NCI-H187 treated with DMSO at 0.1 percent for 48 hours (cell line): Measurements from ENCODE around the gene FNDC1.

ENCODE experiments used
- DNase-seq: peaks from one replicate; lab custom pipeline; 2025; lab: John Stamatoyannopoulos, UW

FNDC1 gene

DNA sequence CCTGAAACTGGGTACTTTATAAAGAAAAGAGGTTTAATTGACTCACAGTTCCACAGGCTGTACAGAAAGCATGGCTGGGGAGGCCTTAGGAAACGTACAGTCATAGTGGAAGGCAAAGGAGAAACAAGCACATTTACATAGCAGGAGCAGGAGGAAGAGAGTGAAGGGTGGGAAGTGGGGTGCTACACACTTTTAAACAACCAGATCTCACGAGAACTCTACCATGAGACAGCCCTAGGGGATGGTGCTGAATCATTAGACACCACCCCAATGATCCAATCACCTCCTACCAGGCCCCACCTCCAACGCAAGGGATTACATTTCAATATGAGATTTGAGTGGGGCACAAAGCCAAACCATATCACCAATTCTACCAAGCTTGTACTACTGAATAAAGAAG is 7.4 kb upstream of the FNDC1 start:
- no peak for DNase-seq

DNA sequence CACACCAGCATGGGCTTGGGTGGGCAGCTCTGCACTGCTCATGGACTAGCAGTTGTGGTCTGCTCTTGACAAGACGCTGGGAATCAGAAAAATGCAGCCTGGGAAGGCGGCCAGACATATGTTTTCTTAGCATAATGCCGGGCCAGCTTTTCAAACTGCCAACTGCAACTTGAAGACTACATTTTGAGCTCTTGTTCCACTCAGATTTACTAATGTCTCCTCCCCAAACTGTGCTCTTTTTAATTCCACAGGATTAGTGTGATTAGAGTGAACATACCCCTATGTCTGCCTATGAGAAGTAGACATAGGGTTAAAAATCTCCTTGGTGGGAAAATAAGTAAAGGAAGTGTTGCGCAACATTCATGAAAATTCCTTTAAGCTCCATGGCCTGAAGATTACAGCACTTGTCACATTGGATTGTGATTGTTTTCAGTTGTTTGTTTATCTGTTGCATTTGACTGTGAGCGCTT is 5.3 kb upstream of the FNDC1 start:
- DNase-seq, result no peak

DNA sequence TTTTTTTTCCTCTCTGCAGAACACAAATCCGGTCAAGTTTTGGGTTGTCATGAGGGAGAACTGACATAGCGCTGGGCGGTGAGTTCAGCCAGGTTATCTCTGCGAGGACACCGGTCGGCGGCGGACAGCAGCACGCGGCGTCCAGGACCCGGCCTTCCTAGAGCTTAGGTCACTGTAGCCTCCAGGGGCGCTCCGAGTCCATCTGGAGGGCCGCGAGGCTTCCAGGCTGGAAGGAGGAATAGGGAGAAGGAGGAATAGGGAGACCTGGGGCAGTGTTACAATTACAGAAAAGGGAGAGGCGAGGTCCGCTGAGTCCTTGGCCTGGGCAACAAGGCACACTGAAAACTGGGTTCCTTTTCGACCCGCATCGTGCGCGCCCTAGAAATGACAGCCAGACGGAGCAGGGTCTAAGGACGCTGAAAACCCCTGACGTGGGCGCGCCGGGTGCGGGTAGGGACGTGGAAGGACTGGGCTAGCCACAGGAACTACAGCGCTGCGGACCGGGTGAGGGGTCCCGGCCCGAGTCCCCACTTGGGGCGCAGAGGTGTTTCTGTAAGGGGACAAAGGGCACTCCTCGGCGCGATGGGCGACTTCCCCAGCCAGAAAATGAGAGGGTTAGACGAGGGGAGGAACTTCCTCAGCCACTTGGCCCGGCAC is 536 bp upstream of the FNDC1 start:
- DNase-seq, result no peak

DNA sequence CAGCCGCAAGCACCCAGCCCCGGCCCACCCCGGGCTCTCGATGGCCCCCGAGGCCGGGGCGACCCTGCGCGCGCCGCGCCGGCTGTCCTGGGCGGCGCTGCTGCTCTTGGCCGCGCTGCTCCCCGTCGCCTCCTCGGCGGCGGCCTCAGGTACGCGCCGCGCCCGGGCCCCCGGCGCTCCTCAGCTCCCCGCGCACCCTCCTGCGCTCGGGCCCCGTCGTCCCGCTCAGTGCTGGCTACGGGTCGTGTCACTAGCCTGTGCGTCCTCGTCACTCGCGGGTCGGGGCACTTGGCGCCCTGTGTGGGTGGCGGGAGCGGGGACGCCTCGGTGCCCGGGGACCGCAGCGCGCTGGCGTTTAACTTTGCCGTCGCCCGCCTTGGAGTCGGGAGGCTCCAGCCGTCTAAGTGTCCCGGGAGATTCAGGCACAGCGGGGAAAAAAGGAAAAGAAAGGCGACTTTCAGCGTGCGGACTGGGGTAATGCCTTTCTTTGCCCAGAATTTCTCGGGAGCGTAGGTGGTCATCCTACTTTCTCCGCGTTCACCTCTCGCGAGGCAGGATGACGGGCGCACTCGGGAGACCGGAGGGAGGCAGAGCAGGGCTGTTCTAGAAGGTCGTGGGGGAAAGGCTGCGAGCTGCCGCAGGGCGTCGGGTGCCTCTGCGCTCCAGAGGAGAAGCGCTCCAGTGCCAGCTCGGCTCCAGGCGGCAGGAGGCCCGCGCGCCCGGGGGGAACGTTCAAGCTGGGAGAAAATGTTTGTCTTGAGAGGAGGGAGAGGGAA is 545 bp downstream of the FNDC1 start:
- no peak for DNase-seq

DNA sequence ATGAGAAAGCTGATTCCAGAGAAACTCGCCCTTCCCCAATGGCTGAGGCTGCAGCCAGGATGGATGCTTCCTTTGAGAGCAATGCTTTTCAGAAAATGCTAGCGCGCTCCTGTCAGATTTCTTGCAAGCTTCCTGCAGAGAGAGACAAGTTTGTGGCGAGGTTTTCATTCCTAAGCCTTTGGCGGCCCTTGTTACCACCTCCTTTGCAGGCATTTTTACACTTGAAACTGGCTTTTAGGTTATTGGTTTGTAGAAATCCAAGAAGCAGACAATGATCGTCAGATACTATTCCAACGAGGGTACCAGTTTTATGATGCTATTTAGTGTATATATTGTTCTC is 1.1 kb downstream of the FNDC1 start:
- DNase-seq, result no peak

DNA sequence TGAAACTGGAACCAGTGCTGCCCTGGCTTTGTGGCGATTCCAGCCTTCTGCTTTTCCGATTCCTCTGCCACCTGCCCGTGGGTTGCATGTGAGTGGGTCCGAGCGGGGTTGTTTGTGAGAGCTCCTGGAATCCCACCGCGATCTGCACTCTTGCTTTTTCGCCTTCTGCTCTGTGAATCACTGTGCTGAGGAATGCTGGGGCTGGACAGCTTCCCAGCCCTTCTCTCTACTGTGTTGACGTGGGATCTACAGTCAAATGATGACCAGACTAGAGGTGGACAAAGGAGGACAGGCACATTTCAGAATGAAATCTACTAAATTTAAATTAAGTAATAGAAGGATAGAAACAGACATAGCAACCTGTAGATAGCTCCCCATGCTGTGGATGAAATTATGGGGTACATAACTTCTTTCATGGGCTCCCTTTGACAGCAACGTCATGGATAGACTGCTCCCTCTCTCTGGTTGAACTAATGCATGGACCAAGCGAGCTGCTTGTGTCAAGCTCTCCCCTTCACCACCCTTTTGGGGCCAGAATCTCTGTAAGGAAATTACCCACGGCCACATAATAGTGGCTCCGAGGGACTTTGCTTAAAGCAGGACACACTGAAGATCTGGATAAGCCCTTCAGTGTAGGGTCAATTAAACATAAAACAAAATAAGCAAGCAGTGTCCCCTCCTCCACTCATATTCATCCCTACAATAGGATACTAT is 2.0 kb downstream of the FNDC1 start:
- no peak for DNase-seq

DNA sequence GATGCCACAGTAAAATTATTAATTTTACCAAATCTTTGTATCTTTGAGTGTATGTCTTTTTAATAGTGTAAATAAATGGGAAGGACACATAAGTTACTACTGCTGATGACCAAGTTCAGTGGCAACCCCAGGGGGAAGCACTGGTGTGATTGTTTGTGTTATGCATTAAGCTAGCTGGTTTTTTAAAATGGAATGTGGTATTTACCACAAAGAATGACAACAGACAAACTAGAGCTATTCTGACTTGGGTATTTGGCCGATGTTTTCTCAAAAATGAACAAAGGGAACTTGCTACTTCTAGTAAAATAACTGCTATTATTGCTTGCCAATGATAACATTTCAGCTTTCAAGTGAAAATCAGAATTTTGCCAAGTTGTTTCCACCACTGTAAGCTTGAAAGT is 2.9 kb downstream of the FNDC1 start:
- no peak for DNase-seq

DNA sequence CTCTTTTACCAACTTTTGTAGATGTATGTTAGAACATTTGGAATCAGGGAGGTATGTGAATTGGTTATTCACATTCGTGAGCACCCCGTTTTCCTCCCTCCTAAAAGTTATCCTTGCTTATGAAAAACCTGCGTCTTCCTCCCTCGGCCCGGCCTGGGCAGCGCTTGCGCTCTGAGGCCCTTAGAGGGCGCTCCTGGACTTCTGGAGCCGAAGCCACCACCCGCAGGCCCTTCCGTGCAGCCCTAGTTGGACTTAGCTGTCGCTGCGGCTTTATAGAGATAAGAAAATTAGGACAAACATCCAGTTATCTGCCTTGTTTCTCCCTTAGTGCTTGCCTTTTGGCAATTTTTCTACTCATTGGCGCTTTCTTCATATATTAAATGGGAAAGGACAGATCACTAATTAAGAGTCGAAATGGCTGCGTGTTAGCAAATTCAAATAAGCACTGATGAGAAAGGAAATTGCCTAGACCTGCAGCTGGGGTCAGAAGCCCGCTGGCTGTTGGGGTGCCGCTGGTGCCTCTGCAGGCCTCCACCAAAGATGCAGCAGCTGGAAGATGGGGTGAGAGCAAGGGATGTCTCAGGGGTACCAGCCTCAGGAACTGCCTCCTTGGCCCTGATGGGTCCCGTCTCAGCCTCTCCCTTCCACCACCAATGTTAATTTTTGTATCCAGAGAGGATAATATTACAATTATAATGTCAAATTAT is 5.2 kb downstream of the FNDC1 start:
- no peak for DNase-seq

DNA sequence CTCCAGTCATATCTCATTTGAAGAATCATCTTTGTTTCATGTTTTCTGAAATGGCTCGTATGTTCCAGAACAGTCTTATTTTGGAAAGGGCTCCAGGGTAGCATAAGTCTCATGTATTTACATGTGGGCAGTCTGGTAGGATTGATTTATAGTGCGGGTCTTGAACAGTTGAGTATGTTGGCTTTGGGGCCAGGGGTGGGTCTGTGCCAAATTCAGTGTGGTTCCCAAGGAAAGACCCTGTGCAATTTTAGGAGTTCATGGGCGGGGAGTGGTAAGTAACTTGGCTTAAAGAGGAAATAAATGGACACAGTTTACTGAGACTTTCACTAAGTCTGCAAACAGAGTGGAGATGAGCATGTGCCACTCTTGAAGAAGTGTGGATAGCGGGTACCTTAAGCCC is 7.7 kb downstream of the FNDC1 start:
- DNase-seq, result no peak

DNA sequence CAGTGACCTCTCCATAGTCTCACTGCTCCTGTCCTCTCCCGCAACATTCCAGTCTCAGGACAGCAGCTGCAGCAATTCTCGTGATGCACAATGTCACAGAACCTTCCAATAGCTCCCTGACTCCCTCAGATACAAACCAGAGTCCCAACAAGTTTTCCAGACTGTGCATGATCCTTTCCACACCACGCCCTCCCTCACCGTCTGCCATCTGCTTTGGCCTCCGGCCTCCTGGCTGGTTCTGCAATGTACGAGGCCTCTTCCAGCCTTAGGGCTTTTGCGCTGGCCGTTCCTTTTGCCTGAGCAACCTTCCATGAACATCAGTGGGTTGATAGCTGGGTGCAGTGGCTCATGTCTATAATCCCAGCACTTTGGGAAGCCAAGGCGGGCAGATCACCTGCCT is 9.6 kb downstream of the FNDC1 start:
- no peak for DNase-seq

DNA sequence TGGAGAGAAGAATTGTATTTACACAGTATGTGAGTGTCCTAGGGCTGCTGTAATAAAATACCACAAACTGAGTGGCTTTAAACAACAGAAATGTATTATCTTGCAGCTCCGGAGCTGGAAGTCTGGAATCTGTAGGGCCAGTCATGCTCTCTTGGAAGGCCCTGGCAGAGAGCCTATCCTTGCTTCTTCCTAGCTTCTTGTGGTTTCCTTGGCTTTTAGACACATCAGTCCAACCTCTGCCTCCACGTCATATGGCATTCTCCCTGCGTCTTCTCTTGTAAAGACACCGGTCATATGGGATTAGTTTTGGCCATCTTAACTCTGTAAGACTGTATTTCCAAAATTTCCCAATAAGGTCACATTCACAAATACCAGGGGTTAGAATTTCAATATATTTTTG is 10.8 kb downstream of the FNDC1 start:
- no peak for DNase-seq

DNA sequence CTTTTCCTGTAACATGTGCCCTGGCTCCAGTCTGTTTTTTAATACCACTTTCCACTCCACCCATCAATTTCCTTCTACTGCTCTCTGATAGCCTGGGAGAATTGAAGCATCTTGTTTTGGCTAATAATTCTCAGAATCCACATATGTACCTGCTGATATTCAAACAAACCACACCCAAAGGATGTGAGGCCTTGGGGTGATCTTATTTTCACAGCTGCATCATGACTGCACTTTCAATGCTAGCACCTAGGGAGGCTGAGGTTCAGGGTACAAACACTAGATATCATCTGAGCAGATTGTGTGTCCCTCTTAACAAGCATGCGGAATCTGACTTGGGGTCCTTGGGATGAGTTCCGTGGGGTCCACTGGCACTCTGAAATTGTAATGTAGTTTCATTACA is 12.7 kb downstream of the FNDC1 start:
- DNase-seq, result no peak

DNA sequence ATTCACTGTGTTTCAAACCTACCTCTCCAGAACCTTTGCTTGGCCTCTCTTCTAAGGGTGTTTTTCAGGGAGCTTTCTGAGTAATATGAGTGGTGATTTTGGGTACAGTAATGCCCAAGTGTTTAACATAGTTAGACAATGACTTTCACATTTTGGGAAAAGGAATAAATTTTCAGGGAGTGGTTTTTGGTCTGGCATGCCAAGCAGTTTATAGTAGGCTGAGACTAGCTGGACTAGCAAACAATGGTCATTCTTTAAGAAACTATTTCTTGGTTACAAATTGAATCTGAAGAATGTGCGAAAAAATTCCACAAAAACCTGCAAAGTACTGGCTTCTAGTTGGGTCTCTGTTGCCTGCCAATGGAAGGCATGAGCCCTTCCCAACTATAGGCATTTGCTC is 15.4 kb downstream of the FNDC1 start:
- DNase-seq, result no peak

DNA sequence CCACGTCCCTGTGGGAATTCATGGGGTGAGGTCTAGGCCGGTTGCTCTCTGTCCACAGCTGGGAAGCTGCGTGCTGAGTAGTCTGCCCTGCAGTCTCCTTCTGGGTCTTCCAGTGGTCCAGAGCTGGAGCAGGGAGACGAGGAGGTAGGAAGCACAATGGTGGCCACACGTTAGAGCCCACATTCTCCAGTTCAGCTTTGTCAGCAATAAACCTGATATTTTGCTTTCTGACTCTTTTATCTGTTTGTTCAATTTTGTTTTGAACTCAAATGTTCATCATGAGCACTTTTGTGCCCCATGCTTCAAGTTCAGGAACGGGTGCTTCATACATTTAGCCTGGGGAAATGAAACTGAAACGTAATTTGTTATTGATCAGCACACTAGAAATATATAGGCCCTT is 21.3 kb downstream of the FNDC1 start:
- DNase-seq, result no peak

DNA sequence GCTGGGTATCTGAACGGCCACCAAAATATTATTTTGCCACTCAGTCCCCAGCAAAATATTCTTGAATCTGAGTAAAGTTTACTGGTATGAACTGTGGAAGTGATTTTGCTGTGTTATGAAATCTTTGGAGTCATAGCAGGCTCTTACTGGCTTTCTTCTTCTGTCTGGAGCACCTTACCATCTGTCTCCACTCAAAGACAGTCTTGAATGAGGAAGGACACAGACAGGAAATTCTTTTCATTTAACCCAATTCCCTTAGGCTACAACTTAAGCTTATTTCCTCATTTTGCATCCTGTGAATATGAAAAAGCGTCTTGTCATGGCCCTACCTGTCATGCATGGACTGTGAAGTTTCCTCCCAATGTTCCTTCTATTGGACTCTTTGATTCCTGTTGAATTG is 24.7 kb downstream of the FNDC1 start:
- no peak for DNase-seq

DNA sequence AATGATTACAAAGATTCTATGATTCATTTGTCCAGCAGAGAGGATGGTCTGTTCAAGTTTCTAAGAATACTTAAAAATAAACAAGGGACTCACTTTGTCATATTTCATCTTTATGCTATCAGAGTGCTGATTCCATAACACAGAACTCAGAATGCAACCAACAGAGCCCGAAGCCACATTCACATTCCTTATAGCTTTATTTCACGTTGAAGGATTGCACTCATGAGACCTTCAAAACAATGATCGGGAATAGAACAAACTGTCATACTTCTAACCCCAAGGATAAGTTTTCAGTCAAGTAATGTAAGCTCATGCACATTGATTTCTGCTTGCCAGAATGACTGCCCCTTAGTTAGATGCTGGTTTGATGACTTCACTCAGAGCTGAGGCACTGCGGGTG is 25.2 kb downstream of the FNDC1 start:
- DNase-seq, result no peak

DNA sequence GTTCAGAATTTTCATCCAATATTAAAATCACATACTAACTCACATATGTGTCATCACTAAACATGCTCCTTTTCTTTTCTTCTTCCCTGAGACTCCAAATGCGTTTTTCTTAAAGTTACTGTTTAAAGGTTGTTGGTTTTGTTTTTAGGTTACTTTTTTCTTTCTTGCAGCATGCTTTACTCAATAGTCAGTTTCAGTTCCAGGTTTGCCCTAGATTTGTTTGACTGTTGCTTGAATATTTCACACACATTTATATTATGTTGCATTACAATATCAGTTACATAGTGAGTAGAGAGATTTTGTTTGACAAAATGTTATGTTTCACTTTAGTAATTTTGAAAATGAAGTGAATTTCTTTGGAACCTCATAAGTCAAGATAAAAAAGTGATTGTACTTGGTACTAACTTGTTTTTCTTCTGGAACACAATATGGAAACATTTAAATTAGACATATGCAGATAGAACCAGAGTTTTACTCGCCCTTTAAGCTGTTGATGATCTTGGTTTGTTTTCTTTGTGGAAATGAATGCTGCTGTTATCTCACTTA is 27.3 kb downstream of the FNDC1 start:
- DNase-seq, result no peak

DNA sequence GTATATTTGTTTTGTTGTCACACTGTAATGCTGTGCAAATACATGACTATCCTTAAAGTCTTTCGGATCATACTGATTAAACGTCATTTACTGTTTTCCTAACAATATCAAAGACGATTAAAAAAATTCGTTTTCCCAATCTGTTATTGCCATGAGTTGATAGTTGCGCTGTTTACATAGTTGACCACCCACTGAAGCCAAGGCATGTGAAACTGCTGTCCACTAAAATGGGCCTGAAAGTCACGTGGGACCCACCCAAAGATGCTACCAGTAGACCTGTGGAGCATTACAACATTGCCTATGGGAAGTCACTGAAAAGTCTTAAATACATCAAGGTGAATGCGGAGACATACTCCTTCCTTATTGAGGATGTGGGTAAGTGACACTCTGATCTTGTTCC is 28.1 kb downstream of the FNDC1 start:
- DNase-seq, result no peak

DNA sequence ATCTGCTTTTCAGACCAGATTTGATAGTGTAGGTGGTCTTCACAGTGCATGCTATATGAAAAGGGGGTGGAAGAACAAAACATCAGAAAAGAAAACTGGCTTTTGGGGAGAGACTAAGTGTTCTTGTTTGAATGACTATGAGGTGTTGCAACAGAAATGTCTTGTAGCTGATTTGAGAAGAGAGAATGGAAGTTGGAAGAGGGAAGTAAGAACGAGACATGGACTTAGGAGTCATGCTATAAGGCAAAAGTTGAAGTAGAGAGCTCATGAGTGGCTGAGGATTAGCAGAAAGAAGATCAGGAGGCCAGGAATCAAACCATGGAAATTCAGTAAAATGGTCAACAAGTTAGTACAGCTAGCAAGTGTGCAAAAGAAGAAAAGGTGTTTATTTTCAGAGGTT is 32.1 kb downstream of the FNDC1 start:
- no peak for DNase-seq

DNA sequence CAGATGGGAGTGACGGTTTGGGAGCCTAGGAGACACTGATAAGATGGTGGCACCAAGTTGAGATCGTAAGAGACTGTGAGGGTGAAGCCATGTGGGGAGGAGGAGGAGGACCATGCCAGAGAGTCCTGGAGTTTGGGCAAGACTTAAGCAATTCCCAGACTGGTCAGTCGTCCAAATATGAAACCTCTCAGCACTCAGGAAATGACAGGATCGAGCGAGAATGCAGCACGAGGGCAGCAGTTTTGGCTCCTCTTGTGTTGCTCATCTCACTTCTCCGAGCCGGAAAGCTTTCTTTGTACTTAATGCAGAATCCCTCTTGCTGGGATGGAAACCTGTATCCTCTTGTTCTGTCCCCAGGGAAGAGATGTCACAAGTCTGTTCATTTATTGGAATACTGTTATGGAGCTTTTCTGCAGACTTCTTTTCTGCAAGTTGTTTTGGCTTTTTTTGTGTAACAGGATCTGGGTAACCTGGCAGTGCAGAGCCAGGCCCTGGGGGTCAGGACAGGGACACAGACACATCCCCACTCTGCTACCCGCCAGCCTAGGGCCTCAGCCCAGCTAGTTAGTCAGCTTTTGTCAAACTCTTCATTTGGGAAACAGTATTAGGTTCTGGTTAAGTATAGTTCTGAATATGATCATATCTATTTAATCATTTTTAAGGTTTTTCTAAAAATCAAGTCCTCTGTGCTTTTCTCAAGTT is 34.3 kb downstream of the FNDC1 start:
- no peak for DNase-seq

DNA sequence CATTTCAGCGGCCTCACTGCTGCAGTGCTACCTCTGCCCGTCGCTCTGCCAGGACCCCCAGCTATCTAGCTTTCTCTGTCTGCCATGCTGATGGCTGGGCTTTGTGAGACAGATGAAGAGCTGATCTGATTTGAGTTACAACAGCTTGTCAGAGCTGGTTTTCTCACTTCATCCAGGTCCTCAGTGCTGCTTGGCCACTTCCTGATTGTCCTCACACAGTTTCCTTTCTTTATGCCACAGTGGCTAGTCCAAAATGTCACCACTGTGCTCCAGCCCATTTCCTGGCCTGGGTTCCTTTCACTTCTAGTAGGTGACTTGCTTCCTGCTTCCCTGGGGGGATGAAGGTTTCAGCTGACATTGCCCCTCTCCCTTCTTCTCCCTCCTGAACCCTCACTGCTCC is 35.4 kb downstream of the FNDC1 start:
- DNase-seq, result no peak

DNA sequence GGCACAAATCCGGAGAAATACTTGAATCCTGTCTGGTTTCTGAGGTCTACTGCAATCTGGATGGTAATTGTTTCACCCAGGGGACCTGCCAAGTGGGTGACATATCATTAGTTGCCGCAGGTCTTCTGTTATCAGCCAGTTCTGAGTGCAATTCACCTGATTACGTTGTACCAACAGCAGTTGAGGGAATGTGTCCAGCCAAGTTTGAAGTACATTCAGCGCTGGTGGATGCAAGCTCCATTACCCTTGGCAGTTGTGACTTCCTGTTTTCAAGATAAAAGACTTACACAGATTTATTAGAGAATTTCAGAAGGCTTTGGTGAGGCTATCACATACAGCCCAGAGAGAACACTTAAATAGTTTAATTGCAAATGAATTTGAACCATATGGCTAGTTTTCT is 42.8 kb downstream of the FNDC1 start:
- no peak for DNase-seq
